K562 (cell line): ENCODE results near the gene DNMBP. TPM values are rescaled to one million over a fixed set of nuclear protein-coding genes. Genes with fewer than 3 reads are reported as not detected.

Source experiments
- ATAC-seq: fragments of 200-7000 bp; cut with Tn5 transposase; 3 replicates; pipeline ENCODE4 v1.9.1; 2020; ENCODE audit warnings: moderate library complexity
- BruUV-seq: library from RNA; stranded (reverse); fragments of 400-500 nt; replicated peaks from 2 replicates; lab custom pipeline; 2021; lab: Mats Ljungman, UMichigan
- CTCF ChIA-PET: fragments of 300-600 bp; formaldehyde crosslinking; extraction: SDS; loops from one replicate; lab custom pipeline; 2021; ENCODE audit warnings: low intra/inter-chr PET ratio; lab: Yijun Ruan, JAX
- POLR2A ChIA-PET: fragments of 300-600, 350-650 bp; sonication (Branson Sonifier 250); formaldehyde crosslinking; extraction: SDS; loops from one replicate; lab custom pipeline; 2021; ENCODE audit warnings: antibody characterized with exemption, inconsistent platforms; lab: Yijun Ruan, JAX
- DNase-seq, 4 experiments: peaks; one replicate each; pipeline versions ENCODE4 v3.0.0 to v3.0.0-alpha.2; 2011 to 2018; ENCODE audit warnings: low spot score in 3 of 4, mixed read lengths in 3 of 4; ENCODE audit errors: extremely low read depth in 1 of 4
- FAIRE-seq: peaks from 2 replicates; lab custom pipeline; 2011; peaks lifted over from hg19 to GRCh38; lab: Jason Lieb, UNC
- H2AFZ ChIP-seq: 2 replicates; pipeline ENCODE4 v1.6.0; 2011; ENCODE audit warnings: low read depth, low read length, control low read depth, inconsistent platforms
- H3K27ac ChIP-seq: fragments of 200-600 bp; 3 replicates; pipeline ENCODE4 v1.8.0; 2011; ENCODE audit warnings: low read depth, mild to moderate bottlenecking, control low read depth, inconsistent platforms, low read length, moderate library complexity, mixed read lengths; ENCODE audit errors: extremely low read depth
- H3K27me3 ChIP-seq, 2 experiments: fragments of 300-600 bp in 1 of 2; 2 replicates in 1 of 2; 3 replicates in 1 of 2; pipeline versions ENCODE4 v1.6.0 to v1.8.0; 2011; ENCODE audit warnings: inconsistent platforms in 2 of 2, low read length in 2 of 2, mild to moderate bottlenecking in 1 of 2, mixed read lengths in 1 of 2, moderate library complexity in 1 of 2; ENCODE audit not compliant: control insufficient read depth in 2 of 2, insufficient read depth in 2 of 2
- H3K36me3 ChIP-seq: fragments of 300-600 bp; 3 replicates; pipeline ENCODE4 v1.8.0; 2011; ENCODE audit warnings: mild to moderate bottlenecking, low read length, inconsistent platforms; ENCODE audit not compliant: control insufficient read depth, insufficient read depth
- H3K4me1 ChIP-seq, 2 experiments: fragments of 200-600 bp in 1 of 2; replicated peaks in 1 of 2; 2 replicates in 1 of 2; 3 replicates in 1 of 2; pipeline versions ENCODE4 v1.5.1 to v1.8.0; 2011; ENCODE audit warnings: inconsistent platforms in 2 of 2, low read length in 2 of 2, mild to moderate bottlenecking in 1 of 2, mixed read lengths in 1 of 2, moderate library complexity in 1 of 2; ENCODE audit not compliant: control insufficient read depth in 2 of 2, insufficient read depth in 2 of 2
- H3K4me2 ChIP-seq: 2 replicates; pipeline ENCODE4 v1.6.1; 2011; ENCODE audit warnings: low read length, control low read depth, inconsistent platforms, mixed read lengths; ENCODE audit not compliant: insufficient read depth
- H3K4me3 ChIP-seq: fragments of 200-600 bp; sonication (generic), shearing (Covaris generic); 2 replicates; pipeline ENCODE4 v1.5.1; 2016; ENCODE audit warnings: control low read depth, inconsistent platforms
- H3K79me2 ChIP-seq: fragments of 200-600 bp; 3 replicates; pipeline ENCODE4 v1.8.0; 2011; ENCODE audit warnings: low read length, inconsistent platforms; ENCODE audit not compliant: control insufficient read depth, insufficient read depth
- H3K9ac ChIP-seq, 2 experiments: 2 replicates each; pipeline versions ENCODE4 v1.6.0 to v1.6.1; 2011; ENCODE audit warnings: low read depth in 2 of 2, low read length in 2 of 2, control low read depth in 1 of 2, inconsistent platforms in 1 of 2, mild to moderate bottlenecking in 1 of 2, mixed read lengths in 1 of 2; ENCODE audit not compliant: insufficient read depth in 1 of 2
- H3K9me1 ChIP-seq: one replicate; pipeline ENCODE4 v1.6.0; 2011; ENCODE audit warnings: inconsistent platforms, mild to moderate bottlenecking, low read length, moderate library complexity; ENCODE audit not compliant: control insufficient read depth, insufficient read depth
- H3K9me3 ChIP-seq: replicated peaks from 2 replicates; pipeline ENCODE4 v1.5.1; 2011; ENCODE audit warnings: low read depth, low read length, inconsistent platforms; ENCODE audit not compliant: control insufficient read depth, insufficient read depth
- H4K20me1 ChIP-seq: replicated peaks from 2 replicates; pipeline ENCODE4 v1.6.1; 2011; ENCODE audit warnings: low read length, inconsistent platforms, mixed read lengths; ENCODE audit not compliant: control insufficient read depth, insufficient read depth
- BCOR ChIP-seq: fragments of 450-650 bp; IDR thresholded peaks from 2 replicates; pipeline ENCODE4 v1.6.1; 2016
- BRD9 ChIP-seq: fragments of 450-650 bp; IDR thresholded peaks from 2 replicates; pipeline ENCODE4 v1.6.1; 2018; ENCODE audit warnings: low read depth; ENCODE audit not compliant: partially characterized antibody
- CAMTA2 ChIP-seq: fragments of 250-450 bp; sonication (Bioruptor Pico); conservative IDR thresholded peaks from 2 replicates; pipeline ENCODE4 v1.5.1; 2022
- CTCFL ChIP-seq: IDR thresholded peaks from 2 replicates; pipeline ENCODE4 v1.6.1; 2011; ENCODE audit warnings: borderline replicate concordance, low read depth, mild to moderate bottlenecking, moderate library complexity, low read length; ENCODE audit not compliant: insufficient read depth, poor library complexity, severe bottlenecking
- EGR1 ChIP-seq: fragments of 450-650 bp; conservative IDR thresholded peaks from 2 replicates; pipeline ENCODE4 v1.6.1; 2017; ENCODE audit warnings: mild to moderate bottlenecking
- EP300 ChIP-seq: IDR thresholded peaks from 2 replicates; pipeline ENCODE4 v1.6.1; 2012; ENCODE audit warnings: low read length, improper control_type of control experiment
- GATAD2A ChIP-seq: fragments of 450-650 bp; IDR thresholded peaks from 2 replicates; pipeline ENCODE4 v1.6.1; 2017
- PCBP1 ChIP-seq: fragments of 200-400 bp; formaldehyde crosslinking; IDR thresholded peaks from 2 replicates; pipeline ENCODE4 v1.6.1; 2018; ENCODE audit warnings: mild to moderate bottlenecking, low read depth, low read length; ENCODE audit not compliant: poor library complexity, severe bottlenecking
- PREB ChIP-seq: sonication (generic); formaldehyde crosslinking; IDR thresholded peaks from 2 replicates; pipeline ENCODE4 v1.8.1; 2023; ENCODE audit warnings: mild to moderate bottlenecking, missing genetic modification reagents
- PURB ChIP-seq: sonication (generic); formaldehyde crosslinking; IDR thresholded peaks from 2 replicates; pipeline ENCODE4 v1.9.0; 2021; ENCODE audit warnings: low read depth, mild to moderate bottlenecking, missing genetic modification reagents
- RAD21 ChIP-seq, 2 experiments: fragments of 250-450 bp in 1 of 2; fragments of 450-650 bp in 1 of 2; sonication (Bioruptor Pico) in 1 of 2; formaldehyde crosslinking in 1 of 2; IDR thresholded peaks in 1 of 2; conservative IDR thresholded peaks in 1 of 2; 2 replicates each; pipeline versions ENCODE4 v1.4.0 to v1.8.0; 2020 to 2022; ENCODE audit warnings: mild to moderate bottlenecking in 2 of 2, moderate library complexity in 1 of 2
- SIX5 ChIP-seq, 2 experiments: IDR thresholded peaks; 2 replicates each; pipeline ENCODE4 v1.6.1; 2011; ENCODE audit warnings: low read length in 2 of 2, borderline replicate concordance in 1 of 2, low read depth in 1 of 2, mild to moderate bottlenecking in 1 of 2, moderate library complexity in 1 of 2; ENCODE audit not compliant: insufficient read depth in 1 of 2
- SMARCA5 ChIP-seq: fragments of 450-650 bp; IDR thresholded peaks from 2 replicates; pipeline ENCODE4 v1.6.1; 2016
- TRIM24 ChIP-seq, 2 experiments: fragments of 450-650 bp; IDR thresholded peaks; 2 replicates each; pipeline ENCODE4 v1.6.1; 2016
- ZBTB43 ChIP-seq: sonication (generic); formaldehyde crosslinking; IDR thresholded peaks from 2 replicates; pipeline ENCODE4 v1.8.0; 2023; ENCODE audit warnings: mild to moderate bottlenecking, missing genetic modification reagents
- ZNF24 ChIP-seq: fragments of 450-650 bp; IDR thresholded peaks from 2 replicates; pipeline ENCODE4 v1.6.1; 2016
- WGBS: fragments of 100-300 bp; shearing (Covaris generic); methylation state at CpG from one replicate; pipeline ENCODE4 v1.1.6; 2016; ENCODE audit warnings: low coverage, mixed read lengths; ENCODE audit not compliant: insufficient coverage; ENCODE audit errors: missing lambda C conversion rate; 5-methylcytosine and 5-hydroxymethylcytosine counted together
- in situ Hi-C: fragments of 300-500 bp; cut with MboI; formaldehyde crosslinking; loops from 4 replicates; pipeline ENCODE4 v1.15.0; 2018; ENCODE audit warnings: inconsistent platforms, mixed read lengths
- intact Hi-C: fragments of 100-400 bp; cut with micrococcal nuclease; formaldehyde crosslinking; loops from 2 replicates; pipeline ENCODE4 v1.14.2; 2022
- polyA plus RNA-seq, 8 experiments: library from polyadenylated mRNA; depleted of rRNA in 4 of 8; stranded (reverse) in 5 of 8; unstranded in 3 of 8; fragments of >200 nt; fragmentation: Nextera tagmentation in 2 of 8; fragmentation: Illumina TruSeq in 1 of 8; extraction: Ambion mirVana in 2 of 8; extraction: Trizol in 1 of 8; gene quantifications; 2 replicates each; pipeline versions ENCODE4 v1.2.1 to v1.2.3, GENCODE V29; 2011 to 2014; ENCODE audit warnings: inconsistent platforms in 1 of 8, missing spikeins in 1 of 8
- total RNA-seq, 7 experiments: library from RNA; depleted of rRNA in 6 of 7; stranded (reverse); fragments of >200 nt in 6 of 7; fragmentation: Illumina TruSeq in 2 of 7; extraction: Trizol in 2 of 7; gene quantifications; 2 replicates each; pipeline versions ENCODE4 v1.2.1 to v1.2.3, GENCODE V29; 2011 to 2021; ENCODE audit warnings: low replicate concordance in 1 of 7

DNMBP gene
- total and polyA plus RNA-seq, 9 of the 15 experiments (the other 6 are each of a cell fraction or from before 2014, with no cell fraction given), result 0.83 to 3.7 (median 2.2) TPM

- 87% methylated on average over 4 of the region's 4 CpGs for WGBS
- intact Hi-C loops, result no loop called here
- Histone ChIP-seq H3K36me3 (no peaks in the 10 kb centered on the region; the same call in 2 of the 3 replicates), H3K9me1 (no peaks in the 10 kb centered on the region), H3K9ac (no peak overlapping the region), H3K27ac (no peak overlapping the region), H3K79me2 (no peaks in the 10 kb centered on the region), H3K27me3 (no peaks in the 10 kb centered on the region), H3K4me3 (no peak overlapping the region), H2AFZ (no peak overlapping the region), H4K20me1 (no peaks in the 10 kb centered on the region), H3K9me3 (no peaks in the 10 kb centered on the region), H3K4me2 (no peak overlapping the region), H3K4me1 (no peaks in the 10 kb centered on the region)
- in situ Hi-C loops, result no loop called here
- CTCF ChIA-PET, result no interaction called here
- POLR2A ChIA-PET, result no interaction called here
- ATAC-seq, result no peak
- FAIRE-seq, result no peak
- TF ChIP-seq EP300, result no peak
- TF ChIP-seq PURB (CRISPR knock-in tag), result no peak
- TF ChIP-seq GATAD2A, result no peak
- TF ChIP-seq ZBTB43, result no peak
- TF ChIP-seq ZNF24, result no peak
- TF ChIP-seq TRIM24 (IDR thresholded peaks at IDR 0.05), result no peak
- TF ChIP-seq PCBP1, result no peak
- TF ChIP-seq RAD21 (CRISPR knock-in tag; conservative IDR thresholded peaks at IDR 0.05 in 1 of 2, IDR thresholded peaks at IDR 0.05 in 1 of 2), result no peak
- no peak for TF ChIP-seq CAMTA2 (CRISPR knock-in tag)
- TF ChIP-seq SMARCA5, result no peak
- TF ChIP-seq EGR1, result no peak
- no peak for TF ChIP-seq CTCFL
- TF ChIP-seq BRD9, result no peak
- TF ChIP-seq SIX5 (IDR thresholded peaks at IDR 0.05; ENCODE audit: borderline replicate concordance in 1 of 2, insufficient read depth in 1 of 2, low read depth in 1 of 2, low read length in 2 of 2), result no peak
- no peak for TF ChIP-seq BCOR
- no peak for TF ChIP-seq PREB (CRISPR knock-in tag)
- DNase-seq, result no peak
- no TSS peak for BruUV-seq
Observed at GRCh38 chr10:99920901-99921300, 88.8 kb downstream of the DNMBP start.
